Esophagus (tissue), 2 donors: ENCODE results near the gene ESR1. TPM values are rescaled to one million over a fixed set of nuclear protein-coding genes. Genes with fewer than 3 reads are reported as not detected.

Experiments
- H3K27ac ChIP-seq, 2 donors: one replicate each; pipeline ENCODE4 v1.5.1; 2013; ENCODE audit warnings: low read depth in 2 of 2, mild to moderate bottlenecking in 2 of 2, inconsistent platforms in 1 of 2, low read length in 1 of 2, moderate library complexity in 1 of 2
- H3K27me3 ChIP-seq, 2 donors: one replicate each; pipeline ENCODE4 v1.6.1; 2013; ENCODE audit warnings: low read length in 2 of 2, control low read depth in 1 of 2, mild to moderate bottlenecking in 1 of 2; ENCODE audit not compliant: insufficient read depth in 2 of 2, control insufficient read depth in 1 of 2
- H3K36me3 ChIP-seq, 2 donors: one replicate each; pipeline ENCODE4 v1.6.1; 2013; ENCODE audit warnings: low read length in 1 of 2; ENCODE audit not compliant: control insufficient read depth in 2 of 2, insufficient read depth in 2 of 2
- H3K4me1 ChIP-seq, 2 donors: one replicate each; pipeline ENCODE4 v1.6.1; 2013; ENCODE audit warnings: low read length in 1 of 2; ENCODE audit not compliant: control insufficient read depth in 2 of 2, insufficient read depth in 2 of 2
- H3K4me3 ChIP-seq, 2 donors: one replicate each; pipeline ENCODE4 v1.5.1; 2013; ENCODE audit warnings: low read length in 2 of 2, mild to moderate bottlenecking in 2 of 2, low read depth in 1 of 2, moderate library complexity in 1 of 2
- H3K9me3 ChIP-seq, 2 donors: one replicate each; pipeline ENCODE4 v1.6.1; 2013; ENCODE audit warnings: mild to moderate bottlenecking in 2 of 2, low read depth in 1 of 2, low read length in 1 of 2, moderate library complexity in 1 of 2; ENCODE audit not compliant: control insufficient read depth in 2 of 2, insufficient read depth in 1 of 2
- WGBS, 2 donors: extraction: QIAGEN DNeasy Blood & Tissue Kit; methylation state at CpG; one replicate each; pipeline ENCODE4 v1.1.7; 2013; 5-methylcytosine and 5-hydroxymethylcytosine counted together
- polyA plus RNA-seq, 2 donors: library from polyadenylated mRNA; stranded (reverse); fragments of 200-250 nt; gene quantifications; one replicate each; pipeline ENCODE4 v1.2.3, GENCODE V29; 2013
- donor health status: healthy with polysubstance abuse.
- donor health status: Bipolar disorder and iron deficiency.

ESR1 gene
- polyA plus RNA-seq, 2 donors, result 0.05 to 0.14 TPM

DNA sequence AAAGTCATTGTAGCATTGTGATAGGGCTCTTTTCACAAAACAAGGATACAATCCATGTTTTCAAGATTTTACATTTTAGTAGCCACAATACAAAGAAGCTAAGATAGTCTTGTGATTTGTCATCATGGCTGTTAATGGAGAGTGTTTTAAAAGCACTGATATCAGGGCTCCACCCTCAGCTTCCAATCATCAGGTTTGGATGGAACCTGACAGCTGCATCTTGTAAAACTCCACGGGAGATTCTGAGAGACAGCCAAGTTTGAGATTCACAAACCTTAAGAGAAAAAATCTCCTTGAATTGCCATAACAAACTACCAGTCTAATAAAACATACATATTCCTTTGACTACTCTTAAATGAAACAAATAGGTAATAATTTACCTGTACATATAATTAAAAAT, 280.2 kb downstream of the ESR1 start:
- no peak overlapping the region for H3K27ac ChIP-seq
- 37 to 39% methylated on average over 1 of the region's 1 CpG for WGBS, 2 donors
- H3K9me3 ChIP-seq, result no peaks in the 10 kb centered on the region

DNA sequence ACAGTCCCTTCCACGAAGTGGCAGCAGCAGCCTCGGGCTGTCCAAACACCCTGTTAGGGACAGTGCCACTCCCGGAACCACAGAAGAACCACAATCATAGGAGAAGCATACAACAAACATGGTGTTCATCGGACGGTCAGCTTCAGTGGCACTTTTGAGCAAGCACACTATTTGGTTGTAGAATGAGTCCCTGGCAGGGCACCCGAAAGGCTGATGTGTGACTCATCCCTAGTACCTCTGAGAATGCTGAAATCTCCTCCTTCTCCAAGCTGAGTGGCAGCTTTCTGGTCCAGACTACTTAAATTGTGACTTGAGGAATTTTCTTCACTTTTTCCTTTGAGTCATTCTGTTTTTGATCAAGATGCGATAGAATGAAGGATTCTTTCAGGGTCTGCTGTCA, 282.5 kb downstream of the ESR1 start:
- peaks cover 0 to 6% of the 10 kb centered on the region in 2 donors for H3K4me1 ChIP-seq
- H3K4me3 ChIP-seq, result no peak overlapping the region
- H3K36me3 ChIP-seq, result no peaks in the 10 kb centered on the region
- no peaks in the 10 kb centered on the region for H3K9me3 ChIP-seq
- no peaks in the 10 kb centered on the region for H3K27me3 ChIP-seq
- WGBS, 2 donors, result 82 to 88% methylated on average over 7 of the region's 7 CpGs
- no peak overlapping the region for H3K27ac ChIP-seq

More for the DNA sequence above, 280.2 kb downstream of the ESR1 start:
- peaks cover 0 to 6% of the 10 kb centered on the region in 2 donors for H3K4me1 ChIP-seq
- H3K27me3 ChIP-seq, result no peaks in the 10 kb centered on the region
- H3K4me3 ChIP-seq, result no peak overlapping the region
- no peaks in the 10 kb centered on the region for H3K36me3 ChIP-seq

DNA sequence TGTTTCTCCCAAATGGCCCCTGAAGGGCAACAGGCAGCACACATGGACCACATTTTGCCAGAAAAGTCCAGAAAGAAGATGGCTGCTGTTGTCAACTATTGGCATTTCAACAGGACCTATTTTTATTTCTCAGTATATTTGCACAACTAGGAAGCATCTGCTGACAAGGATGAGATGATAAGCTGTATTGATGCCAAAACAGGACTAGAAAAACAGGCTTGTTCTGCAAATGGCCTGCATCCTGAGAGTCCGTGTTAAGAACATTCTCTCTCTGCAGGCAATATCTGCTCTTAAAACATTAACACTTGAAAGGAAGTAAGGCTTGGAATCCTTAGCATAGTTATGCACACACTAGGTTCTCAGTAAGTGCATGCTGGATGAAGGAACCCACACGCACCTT, 283.7 kb downstream of the ESR1 start:
- Histone ChIP-seq H3K27me3 (no peaks in the 10 kb centered on the region), H3K4me3 (no peak overlapping the region), H3K36me3 (no peaks in the 10 kb centered on the region), H3K27ac (no peak overlapping the region), H3K4me1 (peaks cover 0 to 6% of the 10 kb centered on the region in 2 donors), H3K9me3 (no peaks in the 10 kb centered on the region)
- 57 to 62% methylated on average over 2 of the region's 2 CpGs for WGBS, 2 donors

DNA sequence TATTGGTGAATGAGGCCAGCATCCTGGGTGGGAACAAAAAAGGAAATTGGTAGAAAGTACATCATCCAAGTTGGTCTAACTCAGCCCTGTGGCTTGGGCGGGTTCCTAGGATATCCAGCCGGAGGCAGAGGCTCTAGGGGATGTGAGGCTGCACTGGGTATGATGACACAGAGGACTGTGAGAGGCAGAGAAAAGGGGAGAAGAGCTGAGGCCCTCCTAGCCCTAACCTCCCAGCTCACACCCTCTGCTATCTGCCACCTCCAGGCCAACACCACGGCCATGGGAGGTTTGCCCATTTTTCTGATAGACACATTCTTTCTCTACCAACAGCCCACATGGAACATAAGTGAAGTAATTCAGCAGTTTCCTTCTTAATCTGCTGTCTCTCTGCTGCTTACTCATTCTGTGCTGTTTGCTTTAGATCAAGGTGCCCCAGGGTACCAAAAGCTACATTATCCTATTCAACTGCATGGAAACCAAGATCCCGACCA, 284.4 kb downstream of the ESR1 start:
- Histone ChIP-seq H3K27ac (no peak overlapping the region), H3K27me3 (no peaks in the 10 kb centered on the region), H3K9me3 (no peaks in the 10 kb centered on the region), H3K4me3 (no peak overlapping the region), H3K36me3 (no peaks in the 10 kb centered on the region), H3K4me1 (peaks cover 0 to 6% of the 10 kb centered on the region in 2 donors)
- WGBS, 2 donors, result 63 to 68% methylated on average over 4 of the region's 4 CpGs

DNA sequence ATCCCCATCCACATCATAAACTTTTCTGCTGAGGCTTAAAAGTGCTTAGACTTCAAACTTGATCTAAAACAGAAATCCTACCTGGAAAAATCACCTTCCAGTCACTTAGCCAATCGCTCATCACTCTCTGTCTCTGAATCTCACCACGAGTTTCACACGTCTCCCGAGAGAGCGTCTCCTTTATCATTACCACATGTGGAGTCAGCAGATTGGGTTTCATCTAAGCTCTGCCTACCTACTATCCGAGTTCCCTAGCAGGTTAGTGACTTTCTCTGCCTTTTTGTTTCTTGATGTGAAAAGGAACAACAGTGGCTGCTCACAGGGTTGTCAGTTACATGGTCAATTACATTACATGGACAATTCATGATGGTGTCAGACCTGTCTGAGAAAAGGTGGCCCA, 286.2 kb downstream of the ESR1 start:
- H3K9me3 ChIP-seq, result no peaks in the 10 kb centered on the region
- H3K27me3 ChIP-seq, result no peaks in the 10 kb centered on the region
- no peak overlapping the region for H3K27ac ChIP-seq
- peaks cover 0 to 6% of the 10 kb centered on the region in 2 donors for H3K4me1 ChIP-seq
- no peak overlapping the region for H3K4me3 ChIP-seq
- 75 to 87% methylated on average over 6 of the region's 6 CpGs for WGBS, 2 donors
- no peaks in the 10 kb centered on the region for H3K36me3 ChIP-seq

DNA sequence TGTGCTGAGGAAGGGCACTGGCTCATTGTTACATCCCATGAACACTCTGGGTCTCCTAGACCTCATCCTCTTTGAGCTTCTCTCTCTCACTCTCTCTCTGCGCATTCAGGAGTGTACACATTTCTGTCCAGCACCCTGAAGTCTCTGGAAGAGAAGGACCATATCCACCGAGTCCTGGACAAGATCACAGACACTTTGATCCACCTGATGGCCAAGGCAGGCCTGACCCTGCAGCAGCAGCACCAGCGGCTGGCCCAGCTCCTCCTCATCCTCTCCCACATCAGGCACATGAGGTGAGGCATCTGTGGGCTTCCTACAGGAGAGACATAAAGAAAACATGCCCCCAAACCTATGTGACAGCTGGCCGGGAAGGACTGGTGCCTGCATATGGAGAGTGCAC, 286.8 kb downstream of the ESR1 start:
- Histone ChIP-seq H3K4me1 (peaks cover 0 to 6% of the 10 kb centered on the region in 2 donors), H3K36me3 (no peaks in the 10 kb centered on the region), H3K9me3 (no peaks in the 10 kb centered on the region), H3K4me3 (no peak overlapping the region), H3K27me3 (no peaks in the 10 kb centered on the region), H3K27ac (no peak overlapping the region)
- WGBS, 2 donors, result 91 to 94% methylated on average over 4 of the region's 4 CpGs

DNA sequence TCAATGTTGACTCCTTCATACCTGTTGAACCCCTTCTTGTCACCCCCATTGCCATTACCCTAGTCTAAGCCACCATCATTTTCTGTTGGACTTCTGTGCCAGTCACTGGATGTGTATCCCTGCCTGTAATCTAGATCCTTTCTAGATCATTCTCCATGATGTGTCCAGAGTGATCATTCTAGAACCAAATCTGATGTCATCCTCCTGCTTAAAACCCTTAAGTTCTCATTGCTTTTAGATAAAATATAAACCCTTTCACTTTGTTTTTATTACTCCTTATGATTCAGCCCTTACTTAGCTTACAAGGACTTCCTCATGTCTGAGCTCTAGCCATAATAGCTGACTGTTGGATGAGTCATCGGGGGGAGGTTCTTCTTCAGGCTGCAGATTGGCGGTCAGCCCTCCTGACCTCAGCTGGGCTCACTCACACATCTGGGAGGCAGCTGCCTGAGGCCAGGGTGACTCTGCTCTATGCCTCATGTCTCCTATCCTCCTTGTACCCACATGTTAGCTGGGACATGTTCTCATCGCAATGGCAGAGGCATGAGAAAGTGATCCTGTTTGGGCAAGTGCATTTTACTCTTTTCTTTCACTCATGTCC, 287.6 kb downstream of the ESR1 start:
- Histone ChIP-seq H3K27me3 (no peaks in the 10 kb centered on the region), H3K27ac (peak overlapping the region in 1 of 2 donors; percentile 33), H3K4me3 (no peak overlapping the region), H3K9me3 (no peaks in the 10 kb centered on the region), H3K36me3 (no peaks in the 10 kb centered on the region), H3K4me1 (peaks cover 0 to 6% of the 10 kb centered on the region in 2 donors)
- 38 to 41% methylated on average over 3 of the region's 3 CpGs for WGBS, 2 donors

DNA sequence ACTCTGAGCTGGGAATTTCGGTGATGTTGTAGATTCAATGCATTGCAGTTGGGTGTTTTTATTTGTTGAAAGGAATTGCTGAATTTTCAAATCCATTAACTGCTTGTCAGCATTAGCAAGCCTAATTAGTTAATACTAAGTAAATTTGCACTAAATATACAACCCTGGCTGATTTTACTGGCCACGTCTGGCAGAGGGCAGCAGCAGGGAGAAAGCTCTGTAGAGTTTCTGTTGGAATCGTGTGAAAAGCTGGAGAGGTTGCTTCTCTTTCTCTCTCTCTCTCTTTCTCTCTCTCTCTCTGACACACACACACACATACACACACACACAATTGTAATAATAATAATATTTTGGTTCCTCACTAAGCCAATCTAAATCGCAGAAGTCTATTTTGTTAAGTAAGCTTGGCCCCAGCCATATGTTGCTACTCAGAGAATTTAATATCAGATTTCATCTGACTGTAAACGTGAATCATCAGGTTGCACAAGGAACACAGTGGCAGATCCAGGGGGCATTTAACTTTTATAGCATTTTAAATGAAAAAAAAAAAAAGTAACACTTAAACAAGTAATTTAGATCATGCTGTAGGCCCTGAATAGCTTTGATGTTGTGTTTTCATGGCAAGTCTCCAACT, 289.5 kb downstream of the ESR1 start:
- H3K27ac ChIP-seq, result no peak overlapping the region
- no peaks in the 10 kb centered on the region for H3K27me3 ChIP-seq
- no peaks in the 10 kb centered on the region for H3K9me3 ChIP-seq
- H3K4me3 ChIP-seq, result no peak overlapping the region
- no peaks in the 10 kb centered on the region for H3K36me3 ChIP-seq
- WGBS, 2 donors, result 53 to 56% methylated on average over 5 of the region's 5 CpGs
- peaks cover 0 to under 1% of the 10 kb centered on the region in 2 donors for H3K4me1 ChIP-seq

DNA sequence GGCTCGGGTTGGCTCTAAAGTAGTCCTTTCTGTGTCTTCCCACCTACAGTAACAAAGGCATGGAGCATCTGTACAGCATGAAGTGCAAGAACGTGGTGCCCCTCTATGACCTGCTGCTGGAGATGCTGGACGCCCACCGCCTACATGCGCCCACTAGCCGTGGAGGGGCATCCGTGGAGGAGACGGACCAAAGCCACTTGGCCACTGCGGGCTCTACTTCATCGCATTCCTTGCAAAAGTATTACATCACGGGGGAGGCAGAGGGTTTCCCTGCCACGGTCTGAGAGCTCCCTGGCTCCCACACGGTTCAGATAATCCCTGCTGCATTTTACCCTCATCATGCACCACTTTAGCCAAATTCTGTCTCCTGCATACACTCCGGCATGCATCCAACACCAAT, 291.2 kb downstream of the ESR1 start:
- H3K4me1 ChIP-seq, result no peaks in the 10 kb centered on the region
- no peak overlapping the region for H3K27ac ChIP-seq
- 88 to 90% methylated on average over 14 of the region's 14 CpGs for WGBS, 2 donors
- no peaks in the 10 kb centered on the region for H3K36me3 ChIP-seq
- no peaks in the 10 kb centered on the region for H3K9me3 ChIP-seq
- no peaks in the 10 kb centered on the region for H3K27me3 ChIP-seq
- no peak overlapping the region for H3K4me3 ChIP-seq
